ENCODE measurements around the gene UGT1A5.

- TF ChIP-seq EZH2phosphoT487 (IDR thresholded peaks at IDR 0.05; ENCODE audit: unreplicated experiment) (no peak), EZH2 (IDR thresholded peaks at IDR 0.05; ENCODE audit: low read depth, unreplicated experiment) (no peak), POLR2AphosphoS5 (IDR thresholded peaks at IDR 0.05; ENCODE audit: low read depth) (no peak), ZNF462 (CRISPR knock-in tag; IDR thresholded peaks at IDR 0.05) (no peak), STAT1 (IDR thresholded peaks at IDR 0.05; ENCODE audit: unreplicated experiment) (no peak), ZNF331 (CRISPR knock-in tag; IDR thresholded peaks at IDR 0.05; ENCODE audit: low read depth) (no peak), CREB1 (CRISPR knock-in tag; IDR thresholded peaks at IDR 0.05; ENCODE audit: low read depth) (no peak)
- TF ChIP-seq, protein P1, sequence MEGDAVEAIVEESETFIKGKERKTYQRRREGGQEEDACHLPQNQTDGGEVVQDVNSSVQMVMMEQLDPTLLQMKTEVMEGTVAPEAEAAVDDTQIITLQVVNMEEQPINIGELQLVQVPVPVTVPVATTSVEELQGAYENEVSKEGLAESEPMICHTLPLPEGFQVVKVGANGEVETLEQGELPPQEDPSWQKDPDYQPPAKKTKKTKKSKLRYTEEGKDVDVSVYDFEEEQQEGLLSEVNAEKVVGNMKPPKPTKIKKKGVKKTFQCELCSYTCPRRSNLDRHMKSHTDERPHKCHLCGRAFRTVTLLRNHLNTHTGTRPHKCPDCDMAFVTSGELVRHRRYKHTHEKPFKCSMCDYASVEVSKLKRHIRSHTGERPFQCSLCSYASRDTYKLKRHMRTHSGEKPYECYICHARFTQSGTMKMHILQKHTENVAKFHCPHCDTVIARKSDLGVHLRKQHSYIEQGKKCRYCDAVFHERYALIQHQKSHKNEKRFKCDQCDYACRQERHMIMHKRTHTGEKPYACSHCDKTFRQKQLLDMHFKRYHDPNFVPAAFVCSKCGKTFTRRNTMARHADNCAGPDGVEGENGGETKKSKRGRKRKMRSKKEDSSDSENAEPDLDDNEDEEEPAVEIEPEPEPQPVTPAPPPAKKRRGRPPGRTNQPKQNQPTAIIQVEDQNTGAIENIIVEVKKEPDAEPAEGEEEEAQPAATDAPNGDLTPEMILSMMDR (conservative IDR thresholded peaks at IDR 0.05; ENCODE audit: low read depth in 2 of 2), result no peak
- TF ChIP-seq, protein P2, sequence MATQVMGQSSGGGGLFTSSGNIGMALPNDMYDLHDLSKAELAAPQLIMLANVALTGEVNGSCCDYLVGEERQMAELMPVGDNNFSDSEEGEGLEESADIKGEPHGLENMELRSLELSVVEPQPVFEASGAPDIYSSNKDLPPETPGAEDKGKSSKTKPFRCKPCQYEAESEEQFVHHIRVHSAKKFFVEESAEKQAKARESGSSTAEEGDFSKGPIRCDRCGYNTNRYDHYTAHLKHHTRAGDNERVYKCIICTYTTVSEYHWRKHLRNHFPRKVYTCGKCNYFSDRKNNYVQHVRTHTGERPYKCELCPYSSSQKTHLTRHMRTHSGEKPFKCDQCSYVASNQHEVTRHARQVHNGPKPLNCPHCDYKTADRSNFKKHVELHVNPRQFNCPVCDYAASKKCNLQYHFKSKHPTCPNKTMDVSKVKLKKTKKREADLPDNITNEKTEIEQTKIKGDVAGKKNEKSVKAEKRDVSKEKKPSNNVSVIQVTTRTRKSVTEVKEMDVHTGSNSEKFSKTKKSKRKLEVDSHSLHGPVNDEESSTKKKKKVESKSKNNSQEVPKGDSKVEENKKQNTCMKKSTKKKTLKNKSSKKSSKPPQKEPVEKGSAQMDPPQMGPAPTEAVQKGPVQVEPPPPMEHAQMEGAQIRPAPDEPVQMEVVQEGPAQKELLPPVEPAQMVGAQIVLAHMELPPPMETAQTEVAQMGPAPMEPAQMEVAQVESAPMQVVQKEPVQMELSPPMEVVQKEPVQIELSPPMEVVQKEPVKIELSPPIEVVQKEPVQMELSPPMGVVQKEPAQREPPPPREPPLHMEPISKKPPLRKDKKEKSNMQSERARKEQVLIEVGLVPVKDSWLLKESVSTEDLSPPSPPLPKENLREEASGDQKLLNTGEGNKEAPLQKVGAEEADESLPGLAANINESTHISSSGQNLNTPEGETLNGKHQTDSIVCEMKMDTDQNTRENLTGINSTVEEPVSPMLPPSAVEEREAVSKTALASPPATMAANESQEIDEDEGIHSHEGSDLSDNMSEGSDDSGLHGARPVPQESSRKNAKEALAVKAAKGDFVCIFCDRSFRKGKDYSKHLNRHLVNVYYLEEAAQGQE (IDR thresholded peaks at IDR 0.05; ENCODE audit: unreplicated experiment), result no peak
Observed at GRCh38 chr2:233747283-233747544, 34.5 kb downstream of the UGT1A5 start.

Measured in GM23338 (cell line).